Eye (tissue), 1 donor: ENCODE measurements around the gene RNASET2.
"Not testable (repeated sequence)": the region's sequence is repeated elsewhere in the genome, so short reads cannot be mapped to it uniquely, and the experiment has no call there.

Experiments
- DNase-seq: peaks from one replicate; pipeline ENCODE4 v3.0.0-alpha.2; 2015

RNASET2 gene

DNA sequence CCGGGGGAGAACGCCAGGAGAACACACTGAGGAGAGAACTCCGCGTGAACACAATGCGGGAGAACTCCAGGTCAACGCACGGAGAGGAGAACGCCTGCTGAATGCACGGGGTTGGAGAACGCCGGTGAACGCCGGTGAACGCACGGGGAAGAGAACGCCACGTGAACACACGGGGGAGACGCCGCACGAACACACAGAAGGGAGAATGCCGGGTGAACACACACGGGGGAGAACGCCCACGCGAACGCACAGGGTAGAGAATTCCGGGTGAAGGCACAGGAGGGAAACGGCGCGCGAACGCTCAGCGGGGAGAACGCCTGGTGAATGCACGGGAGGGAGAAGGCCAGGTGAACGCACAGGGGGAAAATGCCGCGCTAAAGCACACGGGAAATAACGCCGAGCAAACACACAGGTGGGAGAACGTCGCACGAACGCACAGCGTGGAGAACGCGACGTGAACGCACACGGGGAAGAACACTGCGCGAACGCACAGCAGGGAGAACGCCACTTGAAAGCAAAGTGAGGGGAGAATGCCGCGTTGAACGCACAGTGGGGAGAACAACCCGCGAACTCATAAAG lies 56.1 kb downstream of the RNASET2 start:
- DNase-seq = no peak

DNA sequence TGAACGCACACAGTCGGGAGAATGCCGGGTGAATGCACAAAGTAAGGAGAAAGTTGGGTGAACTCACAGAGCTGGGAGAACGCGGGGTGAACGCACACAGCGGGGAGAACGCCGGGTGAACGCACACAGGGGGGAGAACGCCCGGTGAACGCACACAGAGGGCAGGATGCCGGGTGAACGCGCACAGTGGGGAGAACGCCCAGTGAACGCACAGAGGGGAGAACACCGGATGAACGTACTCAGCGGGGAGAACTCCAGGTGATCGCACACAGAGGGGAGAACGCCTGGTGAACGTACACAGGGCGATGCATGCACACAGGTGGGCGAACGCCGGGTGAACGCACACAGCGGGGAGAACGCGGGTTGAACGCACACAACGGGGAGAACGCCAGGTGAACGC lies 57.4 kb downstream of the RNASET2 start:
- DNase-seq = no peak

DNA sequence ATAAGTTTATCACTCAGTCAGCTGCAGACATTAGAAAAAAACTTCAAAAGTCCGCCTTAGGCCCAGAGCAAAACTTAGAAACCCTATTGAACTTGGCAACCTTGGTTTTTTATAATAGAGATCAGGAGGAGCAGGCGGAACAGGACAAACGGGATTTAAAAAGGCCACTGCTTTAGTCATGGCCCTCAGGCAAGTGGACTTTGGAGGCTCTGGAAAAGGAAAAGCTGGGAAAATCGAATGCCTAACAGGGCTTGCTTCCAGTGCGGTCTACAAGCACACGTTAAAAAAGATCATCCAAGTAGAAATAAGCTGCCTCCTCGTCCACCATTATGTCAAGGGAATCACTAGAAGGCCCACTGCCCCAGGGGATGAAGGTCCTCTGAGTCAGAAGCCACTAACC lies 61.7 kb downstream of the RNASET2 start:
- DNase-seq = not testable (repeated sequence)

DNA sequence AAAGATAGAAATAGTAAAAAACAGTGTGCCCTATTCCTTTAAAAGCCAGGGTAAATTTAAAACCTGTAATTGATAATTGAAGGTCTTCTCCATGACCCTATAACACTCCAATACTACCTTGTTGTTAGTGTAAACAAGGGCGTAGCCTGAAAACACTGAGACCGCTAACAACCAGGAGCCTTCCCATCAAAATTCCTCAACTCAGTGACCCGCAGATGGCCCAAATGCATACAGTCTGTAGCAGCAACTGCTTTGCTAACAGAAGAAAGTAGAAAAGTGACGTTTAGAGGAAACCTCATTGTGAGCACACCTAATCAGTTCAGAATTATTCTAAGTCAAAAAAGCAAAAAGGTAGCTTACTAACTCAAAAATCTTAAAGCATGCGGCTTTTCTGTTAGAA lies 63.9 kb downstream of the RNASET2 start:
- DNase-seq = not testable (repeated sequence)

DNA sequence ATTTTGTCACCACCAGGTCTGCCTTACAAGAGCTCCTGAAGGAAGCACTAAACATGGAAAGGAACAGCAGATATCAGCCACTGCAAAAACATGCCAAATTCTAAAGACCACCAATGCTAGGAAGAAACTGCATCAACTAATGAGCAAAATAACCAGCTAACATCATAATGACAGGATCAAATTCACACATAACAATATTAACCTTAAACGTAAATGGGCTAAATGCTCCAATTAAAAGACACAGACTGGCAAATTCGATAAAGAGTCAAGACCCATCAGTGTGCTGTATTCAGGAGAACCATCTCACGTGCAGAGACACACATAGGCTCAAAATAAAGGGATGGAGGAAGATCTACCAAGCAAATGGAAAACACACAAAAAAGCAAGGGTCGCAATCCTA lies 69.6 kb downstream of the RNASET2 start:
- DNase-seq = not testable (repeated sequence)

DNA sequence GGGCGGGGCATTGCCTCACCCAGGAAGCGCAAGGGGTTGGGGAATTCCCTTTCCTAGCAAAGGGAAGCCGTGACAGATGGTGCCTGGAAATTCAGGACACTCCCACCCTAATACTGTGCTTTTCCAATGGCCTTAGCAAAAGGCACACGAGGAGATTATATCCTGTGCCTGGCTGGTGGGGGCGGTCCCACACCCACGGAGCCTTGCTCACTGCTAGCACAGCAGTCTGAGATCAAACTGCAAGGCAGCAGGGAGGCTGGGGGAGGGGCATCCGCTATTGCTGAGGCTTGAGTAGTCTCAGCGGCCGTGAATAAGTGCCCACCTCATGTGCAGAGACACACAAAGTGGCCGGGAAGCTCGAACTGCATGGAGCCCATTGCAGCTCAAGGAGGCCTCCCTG lies 71.4 kb downstream of the RNASET2 start:
- DNase-seq = not testable (repeated sequence)

DNA sequence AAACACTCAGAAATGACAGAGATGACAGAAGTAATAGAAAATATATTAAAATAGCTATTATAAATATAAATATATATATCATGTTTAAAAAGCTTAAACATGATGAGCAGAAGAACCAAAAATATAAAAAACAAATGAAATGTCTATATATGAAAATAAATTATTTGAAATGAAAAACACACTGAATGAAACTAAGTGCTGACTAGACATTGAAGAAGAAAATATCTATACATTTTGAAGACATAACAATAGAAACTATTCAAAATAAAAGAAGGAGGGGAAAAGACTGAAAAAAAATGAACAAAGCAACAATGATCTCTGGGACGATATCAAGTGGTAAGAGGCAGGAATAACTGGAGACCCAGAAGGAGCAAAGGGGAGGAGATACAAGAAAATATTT lies 76.8 kb downstream of the RNASET2 start:
- no peak for DNase-seq
